HepG2 (cell line): Measurements from ENCODE around the gene BTBD1. TPM values are rescaled to one million over a fixed set of nuclear protein-coding genes. Genes with fewer than 3 reads are reported as not detected.
A peak's percentile ranks its signal among the peaks of the same experiment; 100 is the strongest.

Experiments used
- ATAC-seq: fragments of 200-7000 bp; cut with Tn5 transposase; 3 replicates; pipeline ENCODE4 v1.9.1; 2020; ENCODE audit warnings: mild to moderate bottlenecking, moderate library complexity
- BruUV-seq: library from RNA; stranded (reverse); fragments of 400-500 nt; replicated peaks from 2 replicates; lab custom pipeline; 2021; lab: Mats Ljungman, UMichigan
- CTCF ChIA-PET: fragments of 300-600 bp; formaldehyde crosslinking; extraction: SDS; loops from one replicate; lab custom pipeline; 2021; ENCODE audit warnings: low total read pairs, inconsistent platforms, low intra/inter-chr PET ratio; lab: Yijun Ruan, JAX
- POLR2A ChIA-PET: fragments of 350-600 bp; sonication (Branson Sonifier 250); formaldehyde crosslinking; loops from one replicate; lab custom pipeline; 2020; ENCODE audit warnings: antibody characterized with exemption, inconsistent platforms; lab: Yijun Ruan, JAX
- DNase-seq: peaks from one replicate; pipeline ENCODE4 v3.0.0-alpha.2; 2015; ENCODE audit warnings: low spot score
- FAIRE-seq: peaks from 3 replicates; lab custom pipeline; 2011; peaks lifted over from hg19 to GRCh38; lab: Jason Lieb, UNC
- H2AFZ ChIP-seq: one replicate; pipeline ENCODE4 v1.6.1; 2011; ENCODE audit warnings: low read length, inconsistent platforms
- H3K27ac ChIP-seq: fragments of 300-600 bp; 3 replicates; pipeline ENCODE4 v1.8.0; 2011; ENCODE audit warnings: mixed run types, mild to moderate bottlenecking, mixed read lengths, low read length, inconsistent platforms; ENCODE audit not compliant: insufficient read depth; ENCODE audit errors: extremely low read length
- H3K27me3 ChIP-seq, 2 experiments: fragments of 200-600 bp in 1 of 2; 2 replicates in 1 of 2; 3 replicates in 1 of 2; pipeline versions ENCODE4 v1.6.0 to v1.8.0; 2011; ENCODE audit warnings: low read length in 2 of 2, mild to moderate bottlenecking in 2 of 2, moderate library complexity in 2 of 2, inconsistent platforms in 1 of 2; ENCODE audit not compliant: insufficient read depth in 2 of 2, control insufficient read depth in 1 of 2
- H3K36me3 ChIP-seq, 2 experiments: fragments of 200-600 bp in 1 of 2; replicated peaks in 1 of 2; 2 replicates in 1 of 2; 3 replicates in 1 of 2; pipeline versions ENCODE4 v1.5.1 to v1.8.0; 2011; ENCODE audit warnings: low read length in 2 of 2, inconsistent platforms in 1 of 2; ENCODE audit not compliant: insufficient read depth in 2 of 2, control insufficient read depth in 1 of 2
- H3K4me1 ChIP-seq: 2 replicates; pipeline ENCODE4 v1.5.1; 2012; ENCODE audit warnings: low read length, inconsistent platforms; ENCODE audit not compliant: insufficient read depth
- H3K4me2 ChIP-seq: 2 replicates; pipeline ENCODE4 v1.6.0; 2011; ENCODE audit warnings: low read depth, low read length, inconsistent platforms
- H3K4me3 ChIP-seq, 3 experiments: fragments of 200-600 bp in 1 of 3; sonication (generic), shearing (Covaris generic) in 1 of 3; replicated peaks in 1 of 3; 2 replicates each; pipeline ENCODE4 v1.5.1; 2011 to 2016; ENCODE audit warnings: low read length in 3 of 3, inconsistent platforms in 2 of 3, low read depth in 2 of 3, mild to moderate bottlenecking in 2 of 3, control low read depth in 1 of 3, mixed read lengths in 1 of 3; ENCODE audit not compliant: insufficient read depth in 1 of 3
- H3K79me2 ChIP-seq: one replicate; pipeline ENCODE4 v1.6.1; 2011; ENCODE audit warnings: low read length, inconsistent platforms; ENCODE audit not compliant: insufficient read depth
- H3K9ac ChIP-seq: 2 replicates; pipeline ENCODE4 v1.6.0; 2011; ENCODE audit warnings: mild to moderate bottlenecking, low read depth, low read length, inconsistent platforms; ENCODE audit not compliant: insufficient read depth
- H3K9me3 ChIP-seq: 2 replicates; pipeline ENCODE4 v1.5.1; 2012; ENCODE audit warnings: mild to moderate bottlenecking, low read length
- H4K20me1 ChIP-seq: 2 replicates; pipeline ENCODE4 v1.6.0; 2011; ENCODE audit warnings: inconsistent platforms, mild to moderate bottlenecking, low read length, moderate library complexity; ENCODE audit not compliant: insufficient read depth
- CC2D1A ChIP-seq: sonication (generic); formaldehyde crosslinking; IDR thresholded peaks from 2 replicates; pipeline ENCODE4 v1.8.1; 2023; ENCODE audit warnings: mild to moderate bottlenecking, missing genetic modification reagents
- MTA3 ChIP-seq: sonication (generic); formaldehyde crosslinking; IDR thresholded peaks from 2 replicates; pipeline ENCODE4 v1.4.0; 2020; ENCODE audit warnings: missing genetic modification reagents
- SPEN ChIP-seq: sonication (generic); formaldehyde crosslinking; IDR thresholded peaks from 2 replicates; pipeline ENCODE4 v1.5.1; 2020; ENCODE audit warnings: low read depth, mild to moderate bottlenecking, missing genetic modification reagents
- ZNF224 ChIP-seq: sonication (generic); formaldehyde crosslinking; IDR thresholded peaks from 2 replicates; pipeline ENCODE4 v1.5.0; 2020; ENCODE audit warnings: mild to moderate bottlenecking, missing genetic modification reagents
- ZNF629 ChIP-seq: sonication (generic); formaldehyde crosslinking; conservative IDR thresholded peaks from 2 replicates; pipeline ENCODE4 v1.5.0; 2020; ENCODE audit warnings: missing genetic modification reagents
- ZNF850 ChIP-seq: sonication (generic); formaldehyde crosslinking; conservative IDR thresholded peaks from 2 replicates; pipeline ENCODE4 v1.9.0; 2021; ENCODE audit warnings: mild to moderate bottlenecking, missing genetic modification reagents
- WGBS: methylation state at CpG from one replicate; pipeline ENCODE4 v1.1.6; 2017; ENCODE audit warnings: low lambda C conversion rate; 5-methylcytosine and 5-hydroxymethylcytosine counted together
- in situ Hi-C: cut with HindIII; loops from 2 replicates; pipeline ENCODE4 v1.10.0; 2017; ENCODE audit warnings: low pct_unique_long_range_greater_than_20kb; ENCODE audit not compliant: extremely low pct_ligation_motif_present
- intact Hi-C: fragments of 100-400 bp; cut with micrococcal nuclease; formaldehyde crosslinking; loops from one replicate; pipeline ENCODE4 v1.10.0; 2022; ENCODE audit not compliant: unreplicated experiment
- polyA plus RNA-seq, 8 experiments: library from polyadenylated mRNA; depleted of rRNA in 3 of 8; stranded (reverse) in 7 of 8; unstranded in 1 of 8; fragments of >200 nt; fragmentation: Illumina TruSeq in 4 of 8; extraction: Trizol in 4 of 8; gene quantifications; 2 replicates each; pipeline versions ENCODE4 v1.2.1 to v1.2.3, GENCODE V29; 2011 to 2016; ENCODE audit warnings: low read depth in 4 of 8, missing spikeins in 1 of 8, mixed read lengths in 1 of 8; ENCODE audit not compliant: insufficient read depth in 1 of 8
- total RNA-seq, 5 experiments: library from RNA; depleted of rRNA; stranded (reverse); fragments of >200 nt; fragmentation: Illumina TruSeq; extraction: Trizol; gene quantifications; 2 replicates each; pipeline ENCODE4 v1.2.3, GENCODE V29; 2016; ENCODE audit warnings: low read depth in 1 of 5
- TF ChIP-seq, protein P1 (sequence below): sonication (generic); formaldehyde crosslinking; IDR thresholded peaks from 2 replicates; pipeline ENCODE4 v1.5.1; 2020; ENCODE audit warnings: mild to moderate bottlenecking, moderate library complexity, missing genetic modification reagents
- TF ChIP-seq, protein P2 (sequence below): sonication (generic); formaldehyde crosslinking; IDR thresholded peaks from 2 replicates; pipeline ENCODE4 v1.4.0; 2020; ENCODE audit warnings: missing genetic modification reagents
- TF ChIP-seq, protein P3 (sequence below): sonication (generic); formaldehyde crosslinking; IDR thresholded peaks from 2 replicates; pipeline ENCODE4 v1.8.1; 2023; ENCODE audit warnings: mild to moderate bottlenecking, moderate library complexity, missing genetic modification reagents
- TF ChIP-seq, protein P4 (sequence below): sonication (generic); formaldehyde crosslinking; IDR thresholded peaks from 2 replicates; pipeline ENCODE4 v1.4.0; 2020; ENCODE audit warnings: missing genetic modification reagents

Gene BTBD1
- total and polyA plus RNA-seq, 2 of the 13 experiments (the other 11 are each of a cell fraction or from before 2014, with no cell fraction given) = 32.1 to 53.9 TPM

DNA sequence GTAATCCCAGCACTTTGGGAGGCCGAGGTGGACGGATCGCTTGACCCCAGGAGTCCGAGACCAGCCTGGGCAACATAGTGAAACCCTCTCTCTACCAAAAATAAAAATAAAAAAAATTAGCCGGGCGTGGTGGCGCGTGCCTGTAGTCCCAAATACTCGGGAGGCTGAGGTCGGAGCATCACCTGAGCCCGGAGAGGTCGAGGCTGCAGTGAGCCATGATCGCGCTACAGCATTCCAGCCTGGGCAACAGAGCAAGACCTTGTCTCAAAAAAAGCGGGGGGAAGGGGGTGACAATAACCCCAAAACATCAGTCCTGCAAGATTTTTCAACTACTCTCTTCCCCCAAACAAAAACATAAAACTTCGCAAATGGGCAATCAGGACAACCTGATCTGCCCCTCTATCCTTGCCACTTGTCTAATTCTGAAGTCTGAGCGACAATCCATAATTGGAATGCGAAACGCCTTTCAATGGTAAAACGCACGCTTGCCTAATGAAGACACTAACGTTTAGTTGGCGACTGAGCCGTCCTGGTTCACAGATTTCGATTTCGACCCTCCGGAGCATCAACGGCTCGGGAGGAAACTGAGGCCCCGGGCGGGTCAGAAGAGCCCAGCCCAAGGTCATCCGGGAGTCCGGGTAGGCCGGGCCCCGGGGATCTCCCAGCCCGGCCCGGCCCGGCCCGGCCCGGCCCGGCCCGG is 868 bp downstream of the BTBD1 start (continued):
- TF ChIP-seq, protein P1, sequence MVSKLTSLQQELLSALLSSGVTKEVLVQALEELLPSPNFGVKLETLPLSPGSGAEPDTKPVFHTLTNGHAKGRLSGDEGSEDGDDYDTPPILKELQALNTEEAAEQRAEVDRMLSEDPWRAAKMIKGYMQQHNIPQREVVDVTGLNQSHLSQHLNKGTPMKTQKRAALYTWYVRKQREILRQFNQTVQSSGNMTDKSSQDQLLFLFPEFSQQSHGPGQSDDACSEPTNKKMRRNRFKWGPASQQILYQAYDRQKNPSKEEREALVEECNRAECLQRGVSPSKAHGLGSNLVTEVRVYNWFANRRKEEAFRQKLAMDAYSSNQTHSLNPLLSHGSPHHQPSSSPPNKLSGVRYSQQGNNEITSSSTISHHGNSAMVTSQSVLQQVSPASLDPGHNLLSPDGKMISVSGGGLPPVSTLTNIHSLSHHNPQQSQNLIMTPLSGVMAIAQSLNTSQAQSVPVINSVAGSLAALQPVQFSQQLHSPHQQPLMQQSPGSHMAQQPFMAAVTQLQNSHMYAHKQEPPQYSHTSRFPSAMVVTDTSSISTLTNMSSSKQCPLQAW = no peak
- TF ChIP-seq, protein P2, sequence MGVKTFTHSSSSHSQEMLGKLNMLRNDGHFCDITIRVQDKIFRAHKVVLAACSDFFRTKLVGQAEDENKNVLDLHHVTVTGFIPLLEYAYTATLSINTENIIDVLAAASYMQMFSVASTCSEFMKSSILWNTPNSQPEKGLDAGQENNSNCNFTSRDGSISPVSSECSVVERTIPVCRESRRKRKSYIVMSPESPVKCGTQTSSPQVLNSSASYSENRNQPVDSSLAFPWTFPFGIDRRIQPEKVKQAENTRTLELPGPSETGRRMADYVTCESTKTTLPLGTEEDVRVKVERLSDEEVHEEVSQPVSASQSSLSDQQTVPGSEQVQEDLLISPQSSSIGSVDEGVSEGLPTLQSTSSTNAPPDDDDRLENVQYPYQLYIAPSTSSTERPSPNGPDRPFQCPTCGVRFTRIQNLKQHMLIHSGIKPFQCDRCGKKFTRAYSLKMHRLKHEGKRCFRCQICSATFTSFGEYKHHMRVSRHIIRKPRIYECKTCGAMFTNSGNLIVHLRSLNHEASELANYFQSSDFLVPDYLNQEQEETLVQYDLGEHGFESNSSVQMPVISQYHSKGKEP = no peak
- TF ChIP-seq SPEN (CRISPR knock-in tag) = no peak
- TF ChIP-seq ZNF224 (CRISPR knock-in tag) = no peak
- 0 out of 2 replicates have a peak, but pooled peaks have one; percentile 1 for TF ChIP-seq ZNF850
- TF ChIP-seq, protein P3, sequence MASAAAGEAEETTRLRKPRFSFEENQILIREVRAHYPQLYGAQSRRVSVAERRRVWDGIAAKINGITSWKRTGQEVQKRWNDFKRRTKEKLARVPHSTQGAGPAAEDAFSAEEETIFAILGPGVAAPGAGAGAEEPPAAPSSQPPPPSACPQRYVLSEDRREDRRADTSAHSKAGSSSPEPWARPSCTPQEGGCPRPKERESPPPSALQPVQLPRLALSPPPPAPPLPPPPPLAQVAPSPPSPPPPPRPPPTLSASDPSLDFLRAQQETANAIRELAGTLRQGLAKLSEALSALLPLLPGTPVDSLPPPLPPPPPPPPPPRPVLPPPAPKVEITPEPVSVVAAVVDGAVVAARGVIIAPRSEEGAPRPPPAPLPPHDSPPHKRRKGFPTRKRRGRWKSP (CRISPR knock-in tag) = peak; percentile 6; the same call in 1 of the 2 replicates

DNA sequence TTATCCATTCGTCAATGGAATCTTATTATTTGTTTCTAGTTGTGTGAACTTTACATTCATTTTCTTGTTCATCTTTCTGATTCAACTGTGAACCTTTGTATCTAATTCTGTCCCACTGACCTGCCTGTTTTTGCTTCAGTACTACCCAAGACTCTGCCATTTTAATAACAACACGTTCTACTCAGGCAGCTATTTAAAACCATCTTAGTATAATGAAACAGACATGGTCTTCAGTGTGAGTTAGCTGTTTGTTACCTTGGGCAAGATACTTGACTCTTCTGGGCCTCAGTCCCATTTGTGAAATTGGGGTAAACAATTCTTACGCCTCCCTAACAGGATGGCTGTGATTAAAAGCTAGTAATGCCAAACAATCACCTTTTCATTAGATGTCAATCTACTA is 1.6 kb downstream of the BTBD1 start:
- no peak for TF ChIP-seq MTA3
- TF ChIP-seq, protein P4, sequence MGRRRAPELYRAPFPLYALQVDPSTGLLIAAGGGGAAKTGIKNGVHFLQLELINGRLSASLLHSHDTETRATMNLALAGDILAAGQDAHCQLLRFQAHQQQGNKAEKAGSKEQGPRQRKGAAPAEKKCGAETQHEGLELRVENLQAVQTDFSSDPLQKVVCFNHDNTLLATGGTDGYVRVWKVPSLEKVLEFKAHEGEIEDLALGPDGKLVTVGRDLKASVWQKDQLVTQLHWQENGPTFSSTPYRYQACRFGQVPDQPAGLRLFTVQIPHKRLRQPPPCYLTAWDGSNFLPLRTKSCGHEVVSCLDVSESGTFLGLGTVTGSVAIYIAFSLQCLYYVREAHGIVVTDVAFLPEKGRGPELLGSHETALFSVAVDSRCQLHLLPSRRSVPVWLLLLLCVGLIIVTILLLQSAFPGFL = no peak
- 0 out of 2 replicates have a peak, but pooled peaks have one; percentile 67 for TF ChIP-seq CC2D1A (CRISPR knock-in tag)
- no peak for TF ChIP-seq ZNF629 (CRISPR knock-in tag)
- peaks cover 38% of the 10 kb centered on the region for H4K20me1 ChIP-seq
- peaks cover 2 to 10% of the 10 kb centered on the region in 2 experiments; a peak in 4 of 5 replicates for H3K36me3 ChIP-seq
- ATAC-seq (no peak), FAIRE-seq (no peak), DNase-seq (no peak)
- H3K79me2 ChIP-seq = peaks cover 64% of the 10 kb centered on the region
- in situ Hi-C loops (no loop called here), intact Hi-C loops (loop anchor here (5.0 kb wide), 1 partner anchor 142 kb away; the partner anchor contains the start of gene HDGFL3)
- H3K9ac ChIP-seq = peak overlapping the region; percentile 90
- peaks cover 52% of the 10 kb centered on the region for H3K4me1 ChIP-seq
- no peaks in the 10 kb centered on the region for H3K9me3 ChIP-seq
- no TSS peak for BruUV-seq
- H3K4me2 ChIP-seq = peak overlapping the region; percentile 76
- H3K27ac ChIP-seq = no peak overlapping the region
- ChIA-PET POLR2A (no interaction called here), CTCF (no interaction called here)
- peak overlapping the region; percentile 71 to 92 (median 81) for H3K4me3 ChIP-seq
- 20% methylated on average over 3 of the region's 3 CpGs for WGBS
- H3K27me3 ChIP-seq = no peaks in the 10 kb centered on the region
- H2AFZ ChIP-seq = no peak overlapping the region
